ENCODE measurements around the gene SRGAP3. TPM values are rescaled to one million over a fixed set of nuclear protein-coding genes. Genes with fewer than 3 reads are reported as not detected.

SRGAP3 gene
- total and polyA plus RNA-seq, 10 of the 15 experiments (the other 5 are each of a cell fraction or from before 2014, with no cell fraction given): 0.32 to 1.7 (median 0.99) TPM

DNA sequence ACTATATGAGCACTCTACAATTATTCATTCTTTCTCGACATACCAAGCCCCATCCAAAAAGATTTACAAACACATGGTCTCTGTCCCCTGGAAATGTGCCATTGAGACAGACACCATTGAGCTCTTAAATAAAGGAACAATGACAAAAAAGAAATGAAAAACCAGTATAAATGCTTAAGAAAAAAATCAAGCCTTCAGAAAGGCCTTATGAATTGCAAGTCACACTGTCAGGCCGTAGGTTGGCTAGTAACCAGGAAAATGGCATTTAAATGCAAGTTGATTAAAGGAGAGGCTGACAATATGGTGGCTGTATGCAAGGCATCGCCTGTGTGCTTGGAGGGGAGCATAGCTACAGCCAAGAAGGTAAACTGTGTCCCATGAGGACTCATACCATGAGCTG, 49.7 kb downstream of the SRGAP3 start:
- ATAC-seq (no peak), DNase-seq (ENCODE audit: low read depth, low spot score) (no peak), FAIRE-seq (no peak)
- Histone ChIP-seq H3K36me3 (ENCODE audit: control insufficient read depth in 2 of 2, insufficient read depth in 2 of 2, low read length in 1 of 2) (no peaks in the 10 kb centered on the region), H4K20me1 (ENCODE audit: control insufficient read depth, insufficient read depth) (no peaks in the 10 kb centered on the region), H3K79me2 (ENCODE audit: control insufficient read depth, insufficient read depth, low read length) (no peaks in the 10 kb centered on the region), H3K4me2 (ENCODE audit: control insufficient read depth, insufficient read depth) (no peak overlapping the region), H3K27ac (ENCODE audit: control insufficient read depth, insufficient read depth) (no peak overlapping the region), H2AFZ (ENCODE audit: control insufficient read depth, low read depth, low read length) (no peak overlapping the region), H3K4me1 (ENCODE audit: control insufficient read depth, insufficient read depth, low read length) (no peaks in the 10 kb centered on the region), H3K4me3 (no peak overlapping the region), H3K9me3 (replicated peaks; ENCODE audit: control insufficient read depth, insufficient read depth, low read length) (no peaks in the 10 kb centered on the region), H3K9ac (ENCODE audit: control insufficient read depth, insufficient read depth, low read length) (no peak overlapping the region), H3K27me3 (replicated peaks in 1 of 2; ENCODE audit: control insufficient read depth in 2 of 2, insufficient read depth in 2 of 2, low read length in 1 of 2) (0 out of 4 replicates have a peak, but pooled peaks cover 0 to 1% of the 10 kb centered on the region in 2 experiments)
- ChIA-PET CTCF (interaction anchor here (1.3 kb wide), 1 partner anchor 88 kb away, joined by 3 read pairs; no protein-coding TSS in a partner anchor), SMC1A (ENCODE audit: uncharacterized antibody, unreplicated experiment) (no interaction called here), RAD21 (ENCODE audit: unreplicated experiment) (interaction anchor here (0.6 kb wide), 1 partner anchor 212 kb away, joined by 6 read pairs; no protein-coding TSS in a partner anchor), POLR2A (no interaction called here)
- intact Hi-C loops (cut with micrococcal nuclease; ENCODE audit: unreplicated experiment) (no loop called here), in situ Hi-C loops (cut with MboI) (no loop called here)
- BruUV-seq (replicated peaks): no TSS peak
- 54% methylated on average over 3 of the region's 3 CpGs for WGBS (ENCODE audit: insufficient coverage, insufficient replicate concordance, low lambda C conversion rate, missing lambda C conversion rate)
- TF ChIP-seq IRF4 (IDR thresholded peaks at IDR 0.05; ENCODE audit: low read depth, low read length) (no peak), SRF (IDR thresholded peaks at IDR 0.05; ENCODE audit: low read depth in 2 of 2, low read length in 2 of 2) (no peak), TCF7 (IDR thresholded peaks at IDR 0.05; ENCODE audit: borderline replicate concordance) (no peak), POLR2AphosphoS2 (IDR thresholded peaks at IDR 0.05; ENCODE audit: low read depth, low read length) (no peak), BMI1 (IDR thresholded peaks at IDR 0.05; ENCODE audit: borderline replicate concordance) (no peak), HDGF (IDR thresholded peaks at IDR 0.05) (no peak), JUND (IDR thresholded peaks at IDR 0.05; ENCODE audit: low read depth, low read length) (no peak), STAT3 (IDR thresholded peaks at IDR 0.05; ENCODE audit: low read depth, low read length) (no peak), NR2C2 (IDR thresholded peaks at IDR 0.05; ENCODE audit: borderline replicate concordance, control insufficient read depth, insufficient read length, low read depth) (no peak), POU2F2 (IDR thresholded peaks at IDR 0.05; ENCODE audit: borderline replicate concordance, low read depth, low read length) (no peak), EP300 (IDR thresholded peaks at IDR 0.05; ENCODE audit: borderline replicate concordance in 1 of 2, control insufficient read depth in 1 of 2, low read depth in 2 of 2, low read length in 2 of 2) (no peak), RELB (IDR thresholded peaks at IDR 0.05; ENCODE audit: low read depth) (no peak), KDM1A (IDR thresholded peaks at IDR 0.05; ENCODE audit: borderline replicate concordance) (no peak), SPI1 (IDR thresholded peaks at IDR 0.05; ENCODE audit: borderline replicate concordance, insufficient read depth, low read depth, low read length) (no peak), ATF7 (IDR thresholded peaks at IDR 0.05; ENCODE audit: low read depth) (no peak)
